HepG2 (cell line): Measurements from ENCODE around the gene ZCCHC24. TPM values are rescaled to one million over a fixed set of nuclear protein-coding genes. Genes with fewer than 3 reads are reported as not detected.
A peak's percentile ranks its signal among the peaks of the same experiment; 100 is the strongest.

Source experiments
- ATAD3A ChIP-seq: sonication (generic); formaldehyde crosslinking; IDR thresholded peaks from 2 replicates; pipeline ENCODE4 v1.4.0; 2020; ENCODE audit warnings: missing genetic modification reagents
- CREM ChIP-seq, 2 experiments: sonication (generic) in 1 of 2; formaldehyde crosslinking in 1 of 2; IDR thresholded peaks; 2 replicates each; pipeline versions ENCODE4 v1.4.0 to v1.6.1; 2016 to 2020; ENCODE audit warnings: antibody characterized with exemption in 1 of 2, mild to moderate bottlenecking in 1 of 2, missing genetic modification reagents in 1 of 2
- DMAP1 ChIP-seq: IDR thresholded peaks from 2 replicates; pipeline ENCODE4 v1.6.1; 2016
- DR1 ChIP-seq: sonication (generic); formaldehyde crosslinking; IDR thresholded peaks from 2 replicates; pipeline ENCODE4 v1.8.0; 2021; ENCODE audit warnings: mild to moderate bottlenecking, missing genetic modification reagents, inconsistent platforms
- HNF4G ChIP-seq, 2 experiments: sonication (generic) in 1 of 2; formaldehyde crosslinking in 1 of 2; IDR thresholded peaks; 2 replicates each; pipeline versions ENCODE4 v1.4.0 to v1.6.1; 2011 to 2020; ENCODE audit warnings: borderline replicate concordance in 2 of 2, low read depth in 2 of 2, mild to moderate bottlenecking in 2 of 2, low read length in 1 of 2, missing genetic modification reagents in 1 of 2, moderate library complexity in 1 of 2
- JARID2 ChIP-seq: sonication (generic); formaldehyde crosslinking; IDR thresholded peaks from 2 replicates; pipeline ENCODE4 v1.8.1; 2023; ENCODE audit warnings: missing genetic modification reagents, inconsistent platforms; ENCODE audit not compliant: insufficient replicate concordance
- POLR2A ChIP-seq, 2 experiments: IDR thresholded peaks; 2 replicates each; pipeline ENCODE4 v1.6.1; 2011; ENCODE audit warnings: low read depth in 2 of 2, low read length in 2 of 2, mild to moderate bottlenecking in 1 of 2, moderate library complexity in 1 of 2; ENCODE audit not compliant: insufficient read depth in 1 of 2
- POLR2G ChIP-seq: fragments of 200-400 bp; formaldehyde crosslinking; IDR thresholded peaks from 2 replicates; pipeline ENCODE4 v1.6.1; 2018; ENCODE audit warnings: mild to moderate bottlenecking, low read depth, low read length, moderate library complexity
- REPIN1 ChIP-seq: sonication (generic); formaldehyde crosslinking; IDR thresholded peaks from 2 replicates; pipeline ENCODE4 v1.8.0; 2022; ENCODE audit warnings: missing genetic modification reagents, low read depth, mild to moderate bottlenecking, borderline replicate concordance
- RFXANK ChIP-seq: IDR thresholded peaks from 2 replicates; pipeline ENCODE4 v1.6.1; 2016
- TBL1XR1 ChIP-seq: fragments of 150-350 bp; IDR thresholded peaks from 2 replicates; pipeline ENCODE4 v1.6.1; 2014; ENCODE audit warnings: borderline replicate concordance, low read length; ENCODE audit not compliant: partially characterized antibody
- TBP ChIP-seq: sonication (generic); formaldehyde crosslinking; IDR thresholded peaks from 2 replicates; pipeline ENCODE4 v1.5.0; 2020; ENCODE audit warnings: missing genetic modification reagents
- TBX3 ChIP-seq: fragments of 450-650 bp; IDR thresholded peaks from 2 replicates; pipeline ENCODE4 v1.6.1; 2017; ENCODE audit warnings: antibody characterized with exemption, mild to moderate bottlenecking, inconsistent platforms, borderline replicate concordance
- ZBTB7B ChIP-seq: sonication (generic); formaldehyde crosslinking; IDR thresholded peaks from 2 replicates; pipeline ENCODE4 v1.4.0; 2020; ENCODE audit warnings: missing genetic modification reagents
- ZFP62 ChIP-seq: sonication (generic); formaldehyde crosslinking; IDR thresholded peaks from 2 replicates; pipeline ENCODE4 v1.4.0; 2020; ENCODE audit warnings: missing genetic modification reagents
- ZNF12 ChIP-seq: sonication (generic); formaldehyde crosslinking; IDR thresholded peaks from 2 replicates; pipeline ENCODE4 v1.5.0; 2020; ENCODE audit warnings: missing genetic modification reagents
- ZNF33B ChIP-seq: sonication (generic); formaldehyde crosslinking; IDR thresholded peaks from 2 replicates; pipeline ENCODE4 v1.5.1; 2020; ENCODE audit warnings: mild to moderate bottlenecking, missing genetic modification reagents
- ZNF737 ChIP-seq: sonication (generic); formaldehyde crosslinking; IDR thresholded peaks from 2 replicates; pipeline ENCODE4 v1.5.0; 2020; ENCODE audit warnings: missing genetic modification reagents, mild to moderate bottlenecking, borderline replicate concordance
- polyA plus RNA-seq, 8 experiments: library from polyadenylated mRNA; depleted of rRNA in 3 of 8; stranded (reverse) in 7 of 8; unstranded in 1 of 8; fragments of >200 nt; fragmentation: Illumina TruSeq in 4 of 8; extraction: Trizol in 4 of 8; gene quantifications; 2 replicates each; pipeline versions ENCODE4 v1.2.1 to v1.2.3, GENCODE V29; 2011 to 2016; ENCODE audit warnings: low read depth in 4 of 8, missing spikeins in 1 of 8, mixed read lengths in 1 of 8; ENCODE audit not compliant: insufficient read depth in 1 of 8
- total RNA-seq, 5 experiments: library from RNA; depleted of rRNA; stranded (reverse); fragments of >200 nt; fragmentation: Illumina TruSeq; extraction: Trizol; gene quantifications; 2 replicates each; pipeline ENCODE4 v1.2.3, GENCODE V29; 2016; ENCODE audit warnings: low read depth in 1 of 5
- TF ChIP-seq, protein P1 (sequence below): IDR thresholded peaks from 2 replicates; pipeline ENCODE4 v1.6.1; 2012; ENCODE audit warnings: inconsistent platforms
- TF ChIP-seq, protein P2 (sequence below): IDR thresholded peaks from 2 replicates; pipeline ENCODE4 v1.6.1; 2016; ENCODE audit warnings: missing genetic modification reagents, missing compliant biosample characterization
- TF ChIP-seq, protein P3 (sequence below): sonication (generic); formaldehyde crosslinking; IDR thresholded peaks from 2 replicates; pipeline ENCODE4 v1.5.0; 2020; ENCODE audit warnings: mild to moderate bottlenecking, missing genetic modification reagents
- TF ChIP-seq, protein P4 (sequence below): sonication (generic); formaldehyde crosslinking; conservative IDR thresholded peaks from 2 replicates; pipeline ENCODE4 v1.8.0; 2022; ENCODE audit warnings: mild to moderate bottlenecking, moderate library complexity, missing genetic modification reagents
- TF ChIP-seq, protein P5 (sequence below): conservative IDR thresholded peaks from 2 replicates; pipeline ENCODE4 v1.6.1; 2018; ENCODE audit warnings: missing genetic modification reagents

ZCCHC24 gene
- total and polyA plus RNA-seq, 2 of the 13 experiments (the other 11 are each of a cell fraction or from before 2014, with no cell fraction given): 3.1 to 7.9 TPM

DNA sequence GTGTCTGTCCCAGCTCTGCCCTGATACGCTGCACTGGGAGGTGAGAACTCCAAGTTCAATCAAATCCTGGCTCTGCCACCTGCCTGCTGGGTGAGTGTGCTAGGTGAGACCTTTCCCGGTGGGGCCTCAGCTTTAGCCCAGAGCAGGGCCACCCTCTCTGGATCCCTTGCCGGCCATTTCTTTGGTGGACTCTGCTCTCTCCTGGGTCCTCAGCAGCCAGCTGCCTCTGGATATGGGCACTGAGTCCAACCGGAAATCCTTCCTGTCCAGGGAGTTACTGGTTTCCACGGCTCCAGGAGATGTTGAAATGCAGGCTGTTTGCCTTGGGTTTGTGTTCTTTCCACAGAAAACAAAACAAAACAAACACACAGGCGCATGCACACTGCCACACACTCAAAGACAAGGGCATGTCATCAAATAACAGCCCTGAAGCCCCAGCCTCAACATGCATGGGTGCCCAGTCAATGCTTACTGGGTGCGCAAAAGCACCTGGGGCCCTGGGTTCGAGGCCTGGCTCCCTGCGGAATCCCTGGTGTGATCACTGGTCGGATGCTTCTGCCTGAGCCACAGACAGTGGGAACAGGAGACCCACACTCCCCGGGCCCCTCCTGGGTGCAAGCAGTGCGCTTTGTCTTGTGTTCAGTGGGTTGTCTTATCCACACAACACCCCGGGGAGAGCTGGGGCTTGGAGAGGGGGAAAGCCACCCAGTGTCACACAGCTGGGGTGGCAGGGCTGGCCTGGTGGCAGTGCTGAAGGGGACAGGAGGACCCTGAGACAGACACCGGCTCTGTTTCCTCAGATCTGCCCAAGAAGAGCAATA is 65.1 kb downstream of the ZCCHC24 start (continued):
- peak; percentile 79 for TF ChIP-seq HNF4G (IDR thresholded peaks at IDR 0.05; ENCODE audit: borderline replicate concordance, low read depth, low read length)
- peak; percentile 94; the same call in 1 of the 2 replicates for TF ChIP-seq HNF4G (CRISPR knock-in tag; IDR thresholded peaks at IDR 0.05; ENCODE audit: borderline replicate concordance, low read depth)
- 0 out of 2 replicates have a peak, but pooled peaks have one; percentile 69 for TF ChIP-seq ZBTB7B
- no peak for TF ChIP-seq ZFP62 (CRISPR knock-in tag)
- TF ChIP-seq, protein P1, sequence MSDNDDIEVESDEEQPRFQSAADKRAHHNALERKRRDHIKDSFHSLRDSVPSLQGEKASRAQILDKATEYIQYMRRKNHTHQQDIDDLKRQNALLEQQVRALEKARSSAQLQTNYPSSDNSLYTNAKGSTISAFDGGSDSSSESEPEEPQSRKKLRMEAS: peak; percentile 63
- TF ChIP-seq JARID2: no peak
- TF ChIP-seq, protein P2, sequence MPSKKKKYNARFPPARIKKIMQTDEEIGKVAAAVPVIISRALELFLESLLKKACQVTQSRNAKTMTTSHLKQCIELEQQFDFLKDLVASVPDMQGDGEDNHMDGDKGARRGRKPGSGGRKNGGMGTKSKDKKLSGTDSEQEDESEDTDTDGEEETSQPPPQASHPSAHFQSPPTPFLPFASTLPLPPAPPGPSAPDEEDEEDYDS: peak; percentile 80
- TF ChIP-seq ATAD3A (CRISPR knock-in tag): no peak
- TF ChIP-seq CREM (IDR thresholded peaks at IDR 0.05): peak; percentile 70; the same call in 1 of the 2 replicates
- no peak for TF ChIP-seq CREM (CRISPR knock-in tag; IDR thresholded peaks at IDR 0.05)
- TF ChIP-seq, protein P3, sequence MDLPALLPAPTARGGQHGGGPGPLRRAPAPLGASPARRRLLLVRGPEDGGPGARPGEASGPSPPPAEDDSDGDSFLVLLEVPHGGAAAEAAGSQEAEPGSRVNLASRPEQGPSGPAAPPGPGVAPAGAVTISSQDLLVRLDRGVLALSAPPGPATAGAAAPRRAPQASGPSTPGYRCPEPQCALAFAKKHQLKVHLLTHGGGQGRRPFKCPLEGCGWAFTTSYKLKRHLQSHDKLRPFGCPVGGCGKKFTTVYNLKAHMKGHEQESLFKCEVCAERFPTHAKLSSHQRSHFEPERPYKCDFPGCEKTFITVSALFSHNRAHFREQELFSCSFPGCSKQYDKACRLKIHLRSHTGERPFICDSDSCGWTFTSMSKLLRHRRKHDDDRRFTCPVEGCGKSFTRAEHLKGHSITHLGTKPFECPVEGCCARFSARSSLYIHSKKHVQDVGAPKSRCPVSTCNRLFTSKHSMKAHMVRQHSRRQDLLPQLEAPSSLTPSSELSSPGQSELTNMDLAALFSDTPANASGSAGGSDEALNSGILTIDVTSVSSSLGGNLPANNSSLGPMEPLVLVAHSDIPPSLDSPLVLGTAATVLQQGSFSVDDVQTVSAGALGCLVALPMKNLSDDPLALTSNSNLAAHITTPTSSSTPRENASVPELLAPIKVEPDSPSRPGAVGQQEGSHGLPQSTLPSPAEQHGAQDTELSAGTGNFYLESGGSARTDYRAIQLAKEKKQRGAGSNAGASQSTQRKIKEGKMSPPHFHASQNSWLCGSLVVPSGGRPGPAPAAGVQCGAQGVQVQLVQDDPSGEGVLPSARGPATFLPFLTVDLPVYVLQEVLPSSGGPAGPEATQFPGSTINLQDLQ (CRISPR knock-in tag): no peak
- TF ChIP-seq RFXANK (CRISPR knock-in tag): no peak
- no peak for TF ChIP-seq DMAP1 (CRISPR knock-in tag)
- TF ChIP-seq ZNF33B: 0 out of 2 replicates have a peak, but pooled peaks have one; percentile 28
- no peak for TF ChIP-seq TBP (CRISPR knock-in tag)
- no peak; the same call in 1 of the 2 replicates for TF ChIP-seq TBX3
- peak; percentile 71 to 81 for TF ChIP-seq POLR2A (IDR thresholded peaks at IDR 0.05; ENCODE audit: insufficient read depth in 1 of 2, low read depth in 2 of 2, low read length in 2 of 2)
- no peak for TF ChIP-seq DR1 (CRISPR knock-in tag)
- no peak for TF ChIP-seq ZNF737 (CRISPR knock-in tag)
- TF ChIP-seq, protein P4, sequence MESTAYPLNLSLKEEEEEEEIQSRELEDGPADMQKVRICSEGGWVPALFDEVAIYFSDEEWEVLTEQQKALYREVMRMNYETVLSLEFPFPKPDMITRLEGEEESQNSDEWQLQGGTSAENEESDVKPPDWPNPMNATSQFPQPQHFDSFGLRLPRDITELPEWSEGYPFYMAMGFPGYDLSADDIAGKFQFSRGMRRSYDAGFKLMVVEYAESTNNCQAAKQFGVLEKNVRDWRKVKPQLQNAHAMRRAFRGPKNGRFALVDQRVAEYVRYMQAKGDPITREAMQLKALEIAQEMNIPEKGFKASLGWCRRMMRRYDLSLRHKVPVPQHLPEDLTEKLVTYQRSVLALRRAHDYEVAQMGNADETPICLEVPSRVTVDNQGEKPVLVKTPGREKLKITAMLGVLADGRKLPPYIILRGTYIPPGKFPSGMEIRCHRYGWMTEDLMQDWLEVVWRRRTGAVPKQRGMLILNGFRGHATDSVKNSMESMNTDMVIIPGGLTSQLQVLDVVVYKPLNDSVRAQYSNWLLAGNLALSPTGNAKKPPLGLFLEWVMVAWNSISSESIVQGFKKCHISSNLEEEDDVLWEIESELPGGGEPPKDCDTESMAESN (CRISPR knock-in tag): no peak
- TF ChIP-seq, protein P5, sequence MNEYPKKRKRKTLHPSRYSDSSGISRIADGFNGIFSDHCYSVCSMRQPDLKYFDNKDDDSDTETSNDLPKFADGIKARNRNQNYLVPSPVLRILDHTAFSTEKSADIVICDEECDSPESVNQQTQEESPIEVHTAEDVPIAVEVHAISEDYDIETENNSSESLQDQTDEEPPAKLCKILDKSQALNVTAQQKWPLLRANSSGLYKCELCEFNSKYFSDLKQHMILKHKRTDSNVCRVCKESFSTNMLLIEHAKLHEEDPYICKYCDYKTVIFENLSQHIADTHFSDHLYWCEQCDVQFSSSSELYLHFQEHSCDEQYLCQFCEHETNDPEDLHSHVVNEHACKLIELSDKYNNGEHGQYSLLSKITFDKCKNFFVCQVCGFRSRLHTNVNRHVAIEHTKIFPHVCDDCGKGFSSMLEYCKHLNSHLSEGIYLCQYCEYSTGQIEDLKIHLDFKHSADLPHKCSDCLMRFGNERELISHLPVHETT (CRISPR knock-in tag): no peak
- TF ChIP-seq REPIN1: no peak
- TF ChIP-seq ZNF12 (CRISPR knock-in tag): peak; percentile 32
- TF ChIP-seq TBL1XR1: no peak
- TF ChIP-seq POLR2G: peak; percentile 82
